Germinal center (tissue), 1 donor: Measurements from ENCODE around the gene IQCE.
A peak's percentile ranks its signal among the peaks of the same experiment; 100 is the strongest.

ENCODE experiments used
- DNase-seq: peaks from one replicate; pipeline ENCODE4 v3.0.0; 2012; ENCODE audit warnings: mixed read lengths, low spot score

Gene IQCE

DNA sequence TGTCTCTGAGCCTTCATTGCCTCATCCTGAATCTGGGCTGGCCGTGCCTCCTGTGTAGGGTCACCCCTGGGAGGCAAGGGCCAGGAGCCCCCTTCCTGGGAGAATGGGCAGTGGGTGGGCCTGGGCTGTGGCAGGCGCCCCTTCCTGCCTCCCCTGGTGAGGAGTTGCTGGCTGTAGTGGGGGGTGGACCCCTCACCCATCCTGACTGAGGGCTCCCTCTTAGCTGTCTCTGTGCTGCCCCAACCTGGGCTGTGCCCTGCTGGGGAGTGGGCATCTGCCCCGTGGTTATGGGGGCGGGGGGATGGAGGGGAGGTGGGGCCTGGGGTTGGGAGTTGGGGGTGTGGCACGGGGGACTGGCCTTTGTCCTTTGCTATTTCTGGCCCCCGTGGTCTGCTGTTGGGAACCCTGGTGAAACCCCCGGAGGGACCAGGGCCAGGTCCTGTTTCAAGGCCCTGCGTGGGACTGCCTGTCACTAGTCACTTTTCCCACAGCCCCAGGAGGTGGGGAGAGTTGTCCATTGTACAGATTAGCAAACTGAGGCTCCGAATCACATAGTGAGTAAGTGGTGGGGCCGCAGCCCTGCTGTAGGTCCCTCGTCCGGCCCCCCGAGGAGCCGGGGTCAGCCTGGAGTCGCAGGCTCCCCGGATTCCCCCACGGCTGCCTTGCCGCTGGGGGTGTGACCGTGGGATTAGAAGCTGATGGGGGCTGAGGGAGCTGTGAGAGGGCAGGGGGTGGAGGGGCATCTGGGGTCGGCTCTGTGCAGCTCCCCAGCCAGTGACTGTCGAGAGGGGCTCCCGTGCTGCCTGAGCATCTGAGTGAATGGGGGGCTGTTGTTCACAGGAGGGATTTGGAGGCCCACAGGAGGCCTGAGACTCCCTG is 75.7 kb downstream of the IQCE start:
- no peak for DNase-seq

GRCh38 chr7:2635148-2635668 is 76.4 kb downstream of the IQCE start:
- DNase-seq = no peak

- no peak for DNase-seq
These were observed 77.3 kb downstream of the IQCE start for GRCh38 chr7:2635810-2636701.

DNA sequence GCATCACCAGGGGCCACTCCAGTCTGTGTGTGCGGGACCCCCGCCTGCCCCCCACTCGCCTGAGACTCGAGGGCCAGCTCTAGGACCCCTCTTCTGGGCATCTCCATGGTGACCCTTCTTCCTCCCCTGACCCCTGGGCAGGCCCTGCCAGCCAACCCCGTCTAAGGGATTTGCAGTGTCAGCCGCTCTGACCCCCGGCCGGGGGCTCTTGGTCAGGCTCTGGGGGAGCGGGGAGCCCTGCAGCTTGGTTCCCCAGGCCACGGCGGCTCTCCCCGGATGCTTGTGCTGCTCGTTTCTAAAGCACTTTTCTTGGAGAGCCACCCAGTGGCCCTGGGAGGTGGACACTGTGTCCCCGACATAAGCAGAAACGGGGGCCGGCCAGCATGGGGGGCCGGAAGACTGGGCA is 78.3 kb downstream of the IQCE start:
- no peak for DNase-seq

DNA sequence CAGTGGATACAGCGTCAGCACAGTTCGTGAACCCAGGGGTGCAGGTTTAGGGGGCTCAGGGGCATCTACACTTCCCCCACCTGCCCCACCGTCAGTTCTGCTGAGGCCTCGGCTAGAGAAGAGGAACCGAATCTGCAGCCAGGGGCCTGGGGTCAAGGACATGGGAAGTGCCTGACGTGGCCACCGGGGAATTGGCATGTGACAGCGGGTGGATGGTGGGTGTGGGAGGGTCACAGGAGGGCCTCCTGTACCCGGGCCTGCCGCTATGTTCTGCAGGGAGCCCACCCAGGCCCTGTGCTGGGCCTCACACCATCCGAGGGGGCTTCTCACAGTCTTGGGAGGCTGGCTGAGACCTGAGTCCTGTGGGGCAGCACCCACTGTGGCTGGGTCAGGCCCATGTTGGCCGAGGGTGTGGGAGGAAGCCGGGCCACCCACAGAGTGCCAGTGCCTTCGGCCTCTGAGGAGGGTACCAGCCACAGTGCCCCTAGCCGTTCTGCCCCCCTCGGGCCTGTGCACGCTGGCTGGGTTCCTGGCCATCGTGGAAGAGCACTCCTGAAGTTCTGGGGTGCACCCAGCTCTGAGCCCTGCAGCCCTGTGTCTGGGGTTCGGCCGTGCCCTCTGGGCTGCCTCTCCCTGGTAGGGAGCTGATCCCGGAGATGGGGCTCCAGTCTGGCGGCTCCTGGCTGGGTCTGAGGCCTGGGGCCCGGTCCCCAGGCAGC is 78.9 kb downstream of the IQCE start:
- DNase-seq = peak; percentile 65

DNA sequence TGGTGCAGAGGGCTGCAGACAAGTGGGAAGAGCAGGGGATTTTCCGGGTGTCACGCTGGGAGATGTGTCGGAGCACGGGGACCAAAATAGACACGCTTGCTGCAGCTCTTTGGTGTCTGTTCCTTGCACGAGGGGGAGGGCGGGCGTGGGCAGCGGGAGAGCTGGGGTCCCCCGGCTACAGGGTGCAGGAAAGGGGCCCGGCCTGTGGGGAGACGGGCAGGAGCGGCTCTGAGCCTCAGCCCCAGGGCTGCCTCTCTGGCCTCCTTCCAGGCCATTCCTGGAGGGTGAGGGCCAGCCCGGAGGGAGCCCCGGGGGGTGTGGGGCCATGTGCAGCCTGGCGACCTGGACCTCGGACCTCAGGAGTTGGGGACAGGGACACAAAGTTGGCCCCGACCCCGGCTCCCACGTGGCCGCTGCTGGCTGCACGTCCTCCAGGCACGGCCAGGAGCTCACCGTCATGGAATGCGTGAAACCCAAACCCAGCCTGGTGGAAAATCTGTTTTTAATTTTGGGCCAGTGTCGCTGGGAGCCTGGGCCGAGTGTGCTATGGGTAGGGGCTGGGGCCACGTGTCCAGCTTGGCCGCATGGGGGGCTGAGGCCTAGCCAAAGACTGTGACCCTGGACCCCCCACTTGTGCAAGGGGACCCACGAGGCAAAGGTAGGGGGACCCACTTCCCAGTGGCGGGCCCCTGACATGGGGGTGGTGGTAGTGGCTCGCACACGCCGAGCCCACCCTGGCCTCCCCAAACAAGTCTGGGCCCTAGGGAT is 79.6 kb downstream of the IQCE start:
- no peak for DNase-seq

- no peak for DNase-seq
These were observed 80.5 kb downstream of the IQCE start for GRCh38 chr7:2639181-2639681.

DNA sequence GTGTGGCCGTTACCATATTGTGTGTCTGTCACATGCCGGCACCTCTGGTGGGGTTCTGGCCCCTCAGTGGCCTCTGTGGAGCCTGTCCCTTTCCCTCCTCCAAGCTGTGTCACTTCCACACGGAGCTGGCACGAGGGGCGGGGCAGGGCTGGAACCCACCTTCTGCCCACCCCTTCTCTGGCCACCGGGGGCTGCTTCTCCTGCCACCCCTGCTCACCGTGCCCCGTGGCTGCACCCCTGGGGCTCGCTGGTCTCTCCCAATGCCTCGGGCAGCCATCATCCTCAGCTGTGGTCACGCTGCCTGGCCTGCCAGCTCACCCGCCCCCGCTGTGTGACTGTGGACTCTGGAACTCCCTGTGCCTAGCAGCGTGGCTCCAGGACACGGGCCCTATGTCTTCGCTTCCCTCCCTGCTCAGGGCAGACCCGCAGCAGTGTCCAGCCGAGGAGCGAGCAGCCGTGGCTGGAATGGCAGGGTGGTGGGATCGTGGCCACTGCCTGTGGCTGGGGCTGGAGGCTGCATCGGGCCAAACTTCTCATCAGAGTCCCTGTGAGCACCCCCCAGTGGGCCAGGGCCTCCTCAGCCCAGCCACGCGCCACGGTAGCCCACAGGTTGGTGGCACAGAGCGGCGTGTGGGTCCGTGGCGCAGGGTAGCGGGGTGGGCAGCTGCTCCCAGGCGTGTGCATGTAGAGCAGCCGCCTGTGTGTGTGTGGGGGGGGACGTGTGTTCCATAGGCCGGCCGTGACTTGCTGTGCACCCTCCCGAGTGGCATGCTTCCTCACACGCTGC is 81.1 kb downstream of the IQCE start:
- DNase-seq = no peak

- DNase-seq = no peak
These were observed 81.7 kb downstream of the IQCE start for GRCh38 chr7:2640482-2640830.

DNA sequence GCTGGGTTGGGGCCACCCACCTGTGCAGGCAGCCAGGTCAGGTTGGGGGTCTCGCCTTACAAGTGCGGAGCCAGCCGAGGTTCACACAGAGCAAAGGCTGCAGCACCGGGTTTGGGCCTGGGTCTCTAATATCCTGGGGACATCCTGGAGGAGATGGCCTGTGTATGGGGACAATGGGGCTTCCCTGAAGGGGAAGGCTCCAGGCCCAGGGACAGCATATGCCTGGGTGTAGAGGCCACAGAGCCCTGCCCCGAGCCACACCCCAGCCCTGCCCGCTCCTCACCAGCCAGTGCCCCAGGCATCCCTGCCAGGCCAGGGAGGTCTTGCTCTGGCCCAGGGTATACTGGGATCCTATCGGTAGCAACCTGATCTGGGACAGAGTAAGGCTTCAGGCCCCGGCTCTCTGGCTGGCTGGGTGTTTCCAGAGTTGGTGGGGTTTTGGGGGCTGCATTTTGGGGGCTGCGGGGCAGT is 82.1 kb downstream of the IQCE start:
- no peak for DNase-seq

DNA sequence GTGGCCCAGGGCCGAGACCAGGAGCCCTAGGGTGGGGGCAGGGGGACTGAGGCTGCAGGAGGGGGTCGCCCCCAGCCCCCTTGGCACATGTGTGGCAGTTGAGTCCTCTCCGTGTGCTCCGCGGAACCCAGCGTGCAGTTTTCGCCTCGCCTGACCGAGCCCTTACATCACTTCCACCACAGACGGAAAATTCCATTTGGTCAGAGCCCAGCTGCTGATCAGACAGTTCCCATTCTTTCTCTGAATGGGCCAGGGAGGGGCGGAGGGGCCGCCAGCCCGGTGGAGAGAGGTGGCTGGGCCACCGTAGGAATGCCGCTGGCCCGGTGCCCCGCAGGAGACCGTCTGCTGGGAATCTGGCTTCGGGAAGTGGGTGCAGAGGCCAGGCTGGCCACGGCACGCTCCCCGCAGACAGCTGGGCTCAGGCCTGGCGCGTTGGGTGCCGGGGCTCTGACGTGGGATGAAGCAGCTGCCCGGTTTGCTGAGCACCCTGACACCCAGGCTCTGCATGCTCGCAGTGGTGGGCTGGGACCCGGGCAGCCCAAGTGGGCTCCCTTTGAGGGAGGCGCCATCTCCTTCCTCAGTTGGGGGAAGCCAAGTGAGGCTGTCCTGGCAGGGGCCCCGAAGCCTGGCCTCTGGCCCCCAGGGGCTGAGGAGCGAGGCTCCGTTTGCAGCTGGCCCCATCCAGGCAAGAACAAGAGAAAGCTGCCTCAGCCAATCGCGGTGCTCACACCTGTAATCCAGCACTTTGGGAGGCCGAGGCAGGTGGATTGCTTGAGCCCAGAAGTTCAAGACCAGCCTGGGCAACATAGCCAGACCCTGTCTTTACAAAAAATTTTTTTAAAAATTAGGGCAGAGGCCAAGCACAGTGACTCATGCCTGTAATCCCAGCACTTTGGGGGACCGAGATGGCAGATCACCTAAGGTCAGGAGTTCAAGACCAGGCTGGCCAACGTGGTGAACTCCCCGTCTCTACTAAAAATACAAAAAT is 82.9 kb downstream of the IQCE start:
- DNase-seq = peak; percentile 60

- no peak for DNase-seq
These were observed 84.8 kb downstream of the IQCE start for GRCh38 chr7:2643386-2644219.

DNA sequence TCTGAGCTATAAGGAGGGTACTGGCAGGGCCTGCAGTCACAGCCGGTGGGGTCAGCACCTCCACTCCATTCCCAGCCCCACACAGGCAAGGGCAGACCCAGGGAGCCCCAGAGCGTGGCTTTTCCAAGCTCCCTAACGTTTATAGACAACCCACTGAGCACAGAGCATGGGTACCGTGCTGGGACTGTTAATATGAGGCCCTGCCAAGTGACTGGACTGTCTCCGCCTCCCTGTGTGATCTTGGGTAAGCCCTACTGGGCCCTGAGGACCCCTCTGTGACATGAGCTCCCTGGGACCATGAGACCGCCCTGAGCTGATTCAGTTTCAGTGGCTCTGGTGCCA is 85.4 kb downstream of the IQCE start:
- DNase-seq = no peak

GRCh38 chr7:2644562-2645273 is 85.9 kb downstream of the IQCE start:
- no peak for DNase-seq

DNA sequence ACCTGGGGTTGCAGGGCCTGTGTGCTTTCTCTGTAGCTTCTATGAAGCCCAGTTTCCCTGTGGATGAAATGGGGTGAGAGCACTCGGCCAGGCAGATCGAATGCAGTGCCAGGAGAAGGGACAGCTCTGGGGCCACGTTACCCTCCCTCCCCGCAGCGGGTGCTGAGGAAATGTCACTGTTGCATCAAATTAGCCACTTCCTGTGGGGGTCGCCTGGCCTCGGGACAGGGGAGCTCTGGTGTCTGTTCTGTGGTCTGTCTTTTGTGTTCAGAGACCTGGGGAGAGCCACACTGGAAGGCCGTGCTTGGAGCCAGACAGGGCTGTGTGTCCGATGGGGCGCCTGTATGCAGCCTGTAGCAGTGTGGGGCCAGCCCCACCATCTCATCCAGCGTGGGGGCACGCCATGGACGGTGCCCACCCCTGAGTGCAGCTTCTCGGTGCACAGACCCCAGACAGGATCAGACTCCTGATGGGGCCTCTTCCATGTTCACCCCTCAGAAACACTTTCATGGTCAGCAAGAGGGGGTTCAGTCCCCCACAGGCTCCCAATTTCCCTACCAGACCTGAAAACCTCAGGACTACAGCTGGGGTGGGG is 86.6 kb downstream of the IQCE start:
- DNase-seq = no peak

DNA sequence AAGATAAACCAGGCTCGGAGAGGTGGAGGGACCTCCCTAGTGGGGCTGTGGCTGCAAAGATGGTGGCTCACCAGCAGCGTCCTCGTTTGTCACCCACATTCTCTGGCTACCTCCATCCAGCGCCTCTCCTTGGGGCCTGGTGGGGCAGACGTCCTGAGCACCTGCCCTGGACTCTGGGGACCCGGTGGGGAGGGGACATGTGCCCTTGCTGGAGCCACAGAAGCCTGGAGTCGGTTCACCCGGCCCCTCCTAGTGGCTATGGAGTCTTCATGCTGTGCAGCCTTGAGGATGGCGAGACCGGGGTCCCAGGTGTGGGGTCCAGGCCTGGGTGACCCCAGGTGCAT is 87.5 kb downstream of the IQCE start:
- DNase-seq = no peak
